Ureter (tissue), 1 donor: ENCODE results near the gene STOM. TPM values are rescaled to one million over a fixed set of nuclear protein-coding genes. Genes with fewer than 3 reads are reported as not detected.

Source experiments
- total RNA-seq: library from RNA; stranded (reverse); gene quantifications from one replicate; pipeline ENCODE4 v1.2.4, GENCODE V29; 2023
- donor health status: DM: yes; HTN: yes; CAD: no.

STOM gene
- total RNA-seq, 1 donor from 2014 or later = 191 TPM

Other genes with a start within 250 kb of the STOM start
- gene RAB14, start 168.4 kb downstream of the STOM start, total RNA-seq = 115 TPM
- gene GSN, start 102.1 kb downstream of the STOM start, total RNA-seq = 510 TPM
- gene GGTA1, start 129.6 kb upstream of the STOM start, total RNA-seq = 2.0 TPM